Measurements from ENCODE around the gene RFC5. TPM values are rescaled to one million over a fixed set of nuclear protein-coding genes. Genes with fewer than 3 reads are reported as not detected.

Gene RFC5
- total RNA-seq, 3 donors from 2014 or later: 9.8 to 14.7 (median 14.0) TPM

- Histone ChIP-seq H3K4me3 (no peak overlapping the region), H3K36me3 (ENCODE audit: low read depth) (no peaks in the 10 kb centered on the region), H3K9me3 (no peaks in the 10 kb centered on the region), H3K4me1 (ENCODE audit: low read depth) (peaks cover 4% of the 10 kb centered on the region)
- no peak for ATAC-seq
- TF ChIP-seq, protein P1, sequence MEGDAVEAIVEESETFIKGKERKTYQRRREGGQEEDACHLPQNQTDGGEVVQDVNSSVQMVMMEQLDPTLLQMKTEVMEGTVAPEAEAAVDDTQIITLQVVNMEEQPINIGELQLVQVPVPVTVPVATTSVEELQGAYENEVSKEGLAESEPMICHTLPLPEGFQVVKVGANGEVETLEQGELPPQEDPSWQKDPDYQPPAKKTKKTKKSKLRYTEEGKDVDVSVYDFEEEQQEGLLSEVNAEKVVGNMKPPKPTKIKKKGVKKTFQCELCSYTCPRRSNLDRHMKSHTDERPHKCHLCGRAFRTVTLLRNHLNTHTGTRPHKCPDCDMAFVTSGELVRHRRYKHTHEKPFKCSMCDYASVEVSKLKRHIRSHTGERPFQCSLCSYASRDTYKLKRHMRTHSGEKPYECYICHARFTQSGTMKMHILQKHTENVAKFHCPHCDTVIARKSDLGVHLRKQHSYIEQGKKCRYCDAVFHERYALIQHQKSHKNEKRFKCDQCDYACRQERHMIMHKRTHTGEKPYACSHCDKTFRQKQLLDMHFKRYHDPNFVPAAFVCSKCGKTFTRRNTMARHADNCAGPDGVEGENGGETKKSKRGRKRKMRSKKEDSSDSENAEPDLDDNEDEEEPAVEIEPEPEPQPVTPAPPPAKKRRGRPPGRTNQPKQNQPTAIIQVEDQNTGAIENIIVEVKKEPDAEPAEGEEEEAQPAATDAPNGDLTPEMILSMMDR (IDR thresholded peaks at IDR 0.05): no peak
- intact Hi-C loops (cut with DNase I, micrococcal nuclease): no loop called here
- DNase-seq: no peak
These were observed 5.1 kb upstream of the RFC5 start for GRCh38 chr12:118011377-118011776.

DNA sequence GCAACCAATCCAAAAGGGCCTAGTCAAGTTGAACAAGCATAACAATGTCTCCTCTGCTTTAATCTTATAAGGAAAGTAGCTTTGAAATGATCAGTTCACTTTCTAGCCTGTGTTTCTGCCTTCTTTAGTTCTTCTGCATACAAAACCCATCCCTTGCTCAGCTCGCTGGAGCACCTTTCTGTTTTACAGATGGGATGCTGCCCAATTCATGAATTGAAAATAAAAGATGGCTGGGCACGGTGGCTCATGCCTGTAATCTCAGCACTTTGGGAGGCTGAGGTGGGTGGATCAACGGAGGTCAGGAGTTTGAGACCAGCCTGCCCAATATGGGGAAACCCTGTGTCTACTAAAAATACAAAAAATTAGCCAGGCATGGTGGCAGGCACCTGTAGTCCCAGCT lies 4.5 kb upstream of the RFC5 start:
- peaks cover 6% of the 10 kb centered on the region for H3K4me1 ChIP-seq (ENCODE audit: low read depth)
- no peaks in the 10 kb centered on the region for H3K9me3 ChIP-seq
- intact Hi-C loops (cut with DNase I, micrococcal nuclease): no loop called here
- no peaks in the 10 kb centered on the region for H3K36me3 ChIP-seq (ENCODE audit: low read depth)
- ATAC-seq: no peak
- DNase-seq: no peak
- H3K4me3 ChIP-seq: no peak overlapping the region
- TF ChIP-seq, protein P1 (IDR thresholded peaks at IDR 0.05): no peak

DNA sequence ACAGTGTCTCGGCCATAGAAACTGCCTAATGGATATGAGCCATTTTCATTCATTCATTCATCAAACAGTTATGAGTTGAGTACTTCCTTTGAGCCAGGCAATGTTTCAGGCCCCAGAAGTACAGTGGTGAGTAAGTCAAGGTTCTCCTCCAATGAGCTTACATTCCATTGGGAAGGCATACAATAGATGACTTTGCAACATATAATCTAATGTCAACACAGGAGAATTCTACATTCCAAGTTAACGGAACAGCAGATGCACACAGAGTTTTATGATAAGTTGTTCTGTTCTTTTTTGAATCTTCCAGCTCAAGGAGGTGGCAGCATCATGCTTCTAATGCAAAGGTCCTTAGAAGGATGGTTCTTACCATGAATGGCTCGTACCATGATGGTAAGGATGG lies 3.2 kb upstream of the RFC5 start:
- no peak overlapping the region for H3K4me3 ChIP-seq
- no peaks in the 10 kb centered on the region for H3K36me3 ChIP-seq (ENCODE audit: low read depth)
- H3K4me1 ChIP-seq (ENCODE audit: low read depth): peaks cover 13% of the 10 kb centered on the region
- intact Hi-C loops (cut with DNase I, micrococcal nuclease): no loop called here
- no peaks in the 10 kb centered on the region for H3K9me3 ChIP-seq
- TF ChIP-seq, protein P1 (IDR thresholded peaks at IDR 0.05): no peak
- no peak for DNase-seq
- no peak for ATAC-seq

- Histone ChIP-seq H3K4me1 (ENCODE audit: low read depth) (peaks cover 13% of the 10 kb centered on the region), H3K4me3 (no peak overlapping the region), H3K9me3 (no peaks in the 10 kb centered on the region), H3K36me3 (ENCODE audit: low read depth) (no peaks in the 10 kb centered on the region)
- intact Hi-C loops (cut with DNase I, micrococcal nuclease): no loop called here
- TF ChIP-seq, protein P1 (IDR thresholded peaks at IDR 0.05): no peak
- ATAC-seq (no peak), DNase-seq (no peak)
These were observed 1.2 kb upstream of the RFC5 start for GRCh38 chr12:118015306-118015705.

- Histone ChIP-seq H3K36me3 (ENCODE audit: low read depth) (no peaks in the 10 kb centered on the region), H3K9me3 (no peaks in the 10 kb centered on the region), H3K4me3 (no peak overlapping the region), H3K4me1 (ENCODE audit: low read depth) (peaks cover 13% of the 10 kb centered on the region)
- TF ChIP-seq, protein P1 (IDR thresholded peaks at IDR 0.05): no peak
- DNase-seq (peak in 1 of 3 donors; percentile 8), ATAC-seq (no peak)
- intact Hi-C loops (cut with DNase I, micrococcal nuclease): no loop called here
These were observed 559 bp upstream of the RFC5 start for GRCh38 chr12:118015944-118016343.

- TF ChIP-seq, protein P1 (IDR thresholded peaks at IDR 0.05): no peak
- intact Hi-C loops (cut with DNase I, micrococcal nuclease): no loop called here
- no peak for ATAC-seq
- H3K36me3 ChIP-seq (ENCODE audit: low read depth): no peaks in the 10 kb centered on the region
- H3K9me3 ChIP-seq: no peaks in the 10 kb centered on the region
- no peak overlapping the region for H3K4me3 ChIP-seq
- H3K4me1 ChIP-seq (ENCODE audit: low read depth): peaks cover 13% of the 10 kb centered on the region
- DNase-seq: no peak
These were observed 1.4 kb downstream of the RFC5 start for GRCh38 chr12:118017926-118018325.

Measured in mucosa of descending colon (tissue), 3 donors.